ENCODE data around the gene BCAS3.
"Not testable (repeated sequence)": the region's sequence is repeated elsewhere in the genome, so short reads cannot be mapped to it uniquely, and the experiment has no call there.

- not testable (repeated sequence) for TF ChIP-seq CTCF, POLR2A (IDR thresholded peaks at IDR 0.05)
Measured at GRCh38 chr17:60935991-60936390, 258.3 kb downstream of the BCAS3 start.

Measured in body of pancreas (tissue), 4 donors.